HepG2 (cell line): ENCODE data around the gene KIF3C. TPM values are rescaled to one million over a fixed set of nuclear protein-coding genes. Genes with fewer than 3 reads are reported as not detected.

Source experiments
- ATAC-seq: fragments of 200-7000 bp; cut with Tn5 transposase; 3 replicates; pipeline ENCODE4 v1.9.1; 2020; ENCODE audit warnings: mild to moderate bottlenecking, moderate library complexity
- BruUV-seq: library from RNA; stranded (reverse); fragments of 400-500 nt; replicated peaks from 2 replicates; lab custom pipeline; 2021; lab: Mats Ljungman, UMichigan
- CTCF ChIA-PET: fragments of 300-600 bp; formaldehyde crosslinking; extraction: SDS; loops from one replicate; lab custom pipeline; 2021; ENCODE audit warnings: low total read pairs, inconsistent platforms, low intra/inter-chr PET ratio; lab: Yijun Ruan, JAX
- POLR2A ChIA-PET: fragments of 350-600 bp; sonication (Branson Sonifier 250); formaldehyde crosslinking; loops from one replicate; lab custom pipeline; 2020; ENCODE audit warnings: antibody characterized with exemption, inconsistent platforms; lab: Yijun Ruan, JAX
- DNase-seq: peaks from one replicate; pipeline ENCODE4 v3.0.0-alpha.2; 2015; ENCODE audit warnings: low spot score
- FAIRE-seq: peaks from 3 replicates; lab custom pipeline; 2011; peaks lifted over from hg19 to GRCh38; lab: Jason Lieb, UNC
- H2AFZ ChIP-seq: one replicate; pipeline ENCODE4 v1.6.1; 2011; ENCODE audit warnings: low read length, inconsistent platforms
- H3K27ac ChIP-seq: fragments of 300-600 bp; 3 replicates; pipeline ENCODE4 v1.8.0; 2011; ENCODE audit warnings: mixed run types, mild to moderate bottlenecking, mixed read lengths, low read length, inconsistent platforms; ENCODE audit not compliant: insufficient read depth; ENCODE audit errors: extremely low read length
- H3K27me3 ChIP-seq, 2 experiments: fragments of 200-600 bp in 1 of 2; 2 replicates in 1 of 2; 3 replicates in 1 of 2; pipeline versions ENCODE4 v1.6.0 to v1.8.0; 2011; ENCODE audit warnings: low read length in 2 of 2, mild to moderate bottlenecking in 2 of 2, moderate library complexity in 2 of 2, inconsistent platforms in 1 of 2; ENCODE audit not compliant: insufficient read depth in 2 of 2, control insufficient read depth in 1 of 2
- H3K36me3 ChIP-seq, 2 experiments: fragments of 200-600 bp in 1 of 2; replicated peaks in 1 of 2; 2 replicates in 1 of 2; 3 replicates in 1 of 2; pipeline versions ENCODE4 v1.5.1 to v1.8.0; 2011; ENCODE audit warnings: low read length in 2 of 2, inconsistent platforms in 1 of 2; ENCODE audit not compliant: insufficient read depth in 2 of 2, control insufficient read depth in 1 of 2
- H3K4me1 ChIP-seq: 2 replicates; pipeline ENCODE4 v1.5.1; 2012; ENCODE audit warnings: low read length, inconsistent platforms; ENCODE audit not compliant: insufficient read depth
- H3K4me2 ChIP-seq: 2 replicates; pipeline ENCODE4 v1.6.0; 2011; ENCODE audit warnings: low read depth, low read length, inconsistent platforms
- H3K4me3 ChIP-seq, 3 experiments: fragments of 200-600 bp in 1 of 3; sonication (generic), shearing (Covaris generic) in 1 of 3; replicated peaks in 1 of 3; 2 replicates each; pipeline ENCODE4 v1.5.1; 2011 to 2016; ENCODE audit warnings: low read length in 3 of 3, inconsistent platforms in 2 of 3, low read depth in 2 of 3, mild to moderate bottlenecking in 2 of 3, control low read depth in 1 of 3, mixed read lengths in 1 of 3; ENCODE audit not compliant: insufficient read depth in 1 of 3
- H3K79me2 ChIP-seq: one replicate; pipeline ENCODE4 v1.6.1; 2011; ENCODE audit warnings: low read length, inconsistent platforms; ENCODE audit not compliant: insufficient read depth
- H3K9ac ChIP-seq: 2 replicates; pipeline ENCODE4 v1.6.0; 2011; ENCODE audit warnings: mild to moderate bottlenecking, low read depth, low read length, inconsistent platforms; ENCODE audit not compliant: insufficient read depth
- H3K9me3 ChIP-seq: 2 replicates; pipeline ENCODE4 v1.5.1; 2012; ENCODE audit warnings: mild to moderate bottlenecking, low read length
- H4K20me1 ChIP-seq: 2 replicates; pipeline ENCODE4 v1.6.0; 2011; ENCODE audit warnings: inconsistent platforms, mild to moderate bottlenecking, low read length, moderate library complexity; ENCODE audit not compliant: insufficient read depth
- ZNF460 ChIP-seq: sonication (generic); formaldehyde crosslinking; IDR thresholded peaks from 2 replicates; pipeline ENCODE4 v1.5.1; 2020; ENCODE audit warnings: missing genetic modification reagents, mild to moderate bottlenecking, borderline replicate concordance
- ZNF790 ChIP-seq: sonication (generic); formaldehyde crosslinking; IDR thresholded peaks from 2 replicates; pipeline ENCODE4 v1.8.0; 2022; ENCODE audit warnings: missing genetic modification reagents, mild to moderate bottlenecking, borderline replicate concordance
- WGBS: methylation state at CpG from one replicate; pipeline ENCODE4 v1.1.6; 2017; ENCODE audit warnings: low lambda C conversion rate; 5-methylcytosine and 5-hydroxymethylcytosine counted together
- in situ Hi-C: cut with HindIII; loops from 2 replicates; pipeline ENCODE4 v1.10.0; 2017; ENCODE audit warnings: low pct_unique_long_range_greater_than_20kb; ENCODE audit not compliant: extremely low pct_ligation_motif_present
- intact Hi-C: fragments of 100-400 bp; cut with micrococcal nuclease; formaldehyde crosslinking; loops from one replicate; pipeline ENCODE4 v1.10.0; 2022; ENCODE audit not compliant: unreplicated experiment
- polyA plus RNA-seq, 8 experiments: library from polyadenylated mRNA; depleted of rRNA in 3 of 8; stranded (reverse) in 7 of 8; unstranded in 1 of 8; fragments of >200 nt; fragmentation: Illumina TruSeq in 4 of 8; extraction: Trizol in 4 of 8; gene quantifications; 2 replicates each; pipeline versions ENCODE4 v1.2.1 to v1.2.3, GENCODE V29; 2011 to 2016; ENCODE audit warnings: low read depth in 4 of 8, missing spikeins in 1 of 8, mixed read lengths in 1 of 8; ENCODE audit not compliant: insufficient read depth in 1 of 8
- total RNA-seq, 5 experiments: library from RNA; depleted of rRNA; stranded (reverse); fragments of >200 nt; fragmentation: Illumina TruSeq; extraction: Trizol; gene quantifications; 2 replicates each; pipeline ENCODE4 v1.2.3, GENCODE V29; 2016; ENCODE audit warnings: low read depth in 1 of 5
- TF ChIP-seq, protein P1 (sequence below): IDR thresholded peaks from 2 replicates; pipeline ENCODE4 v1.6.1; 2012; ENCODE audit warnings: low read length, improper control_type of control experiment

KIF3C gene
- total and polyA plus RNA-seq, 2 of the 13 experiments (the other 11 are each of a cell fraction or from before 2014, with no cell fraction given): 3.6 to 4.9 TPM

DNA sequence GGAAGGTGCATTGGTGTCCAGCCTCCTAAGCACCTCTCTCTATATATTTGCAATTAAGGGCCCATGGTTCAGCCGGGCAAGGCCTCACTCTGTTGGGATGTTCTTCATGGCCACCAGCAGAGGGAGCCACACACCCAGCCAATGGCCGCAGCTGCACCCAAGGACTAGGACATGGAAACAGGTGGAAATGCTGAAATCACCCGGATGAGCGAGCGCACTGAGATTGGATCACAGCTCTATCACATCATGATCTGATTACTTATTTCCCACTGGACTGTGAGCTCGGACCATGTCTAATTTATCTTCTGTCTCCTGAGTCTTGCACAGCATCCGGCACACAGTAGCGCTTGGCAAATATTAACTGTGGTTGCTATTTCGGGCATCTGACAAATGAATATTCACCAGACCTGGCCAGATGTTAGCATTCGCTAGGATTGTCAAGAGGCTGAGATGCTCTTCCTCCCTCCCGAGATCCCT lies 31.2 kb downstream of the KIF3C start (continued):
- no peak for TF ChIP-seq ZNF460 (CRISPR knock-in tag)

DNA sequence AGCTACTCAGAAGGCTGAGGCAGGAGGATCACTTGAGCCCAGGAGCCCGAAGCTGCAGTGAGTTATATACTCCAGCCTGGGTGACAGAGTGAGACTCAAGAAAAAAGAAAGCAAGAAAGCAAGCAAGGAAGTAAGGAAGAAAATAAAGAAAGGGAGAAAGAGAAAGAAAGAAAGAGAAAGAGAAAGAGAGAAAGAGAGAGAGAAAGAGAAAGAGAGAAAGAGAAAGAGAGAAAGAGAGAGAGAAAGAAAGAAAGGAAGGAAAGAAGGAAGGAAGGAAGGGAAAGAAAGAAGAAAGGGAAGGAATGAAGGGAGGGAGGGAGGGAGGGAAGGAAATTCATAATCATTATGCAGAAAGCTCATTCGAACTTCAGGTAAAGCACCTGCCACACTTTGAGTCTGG lies 33.9 kb downstream of the KIF3C start:
- ATAC-seq: no peak
- no peaks in the 10 kb centered on the region for H3K9me3 ChIP-seq
- no peak for TF ChIP-seq ZNF790
- TF ChIP-seq, protein P1, sequence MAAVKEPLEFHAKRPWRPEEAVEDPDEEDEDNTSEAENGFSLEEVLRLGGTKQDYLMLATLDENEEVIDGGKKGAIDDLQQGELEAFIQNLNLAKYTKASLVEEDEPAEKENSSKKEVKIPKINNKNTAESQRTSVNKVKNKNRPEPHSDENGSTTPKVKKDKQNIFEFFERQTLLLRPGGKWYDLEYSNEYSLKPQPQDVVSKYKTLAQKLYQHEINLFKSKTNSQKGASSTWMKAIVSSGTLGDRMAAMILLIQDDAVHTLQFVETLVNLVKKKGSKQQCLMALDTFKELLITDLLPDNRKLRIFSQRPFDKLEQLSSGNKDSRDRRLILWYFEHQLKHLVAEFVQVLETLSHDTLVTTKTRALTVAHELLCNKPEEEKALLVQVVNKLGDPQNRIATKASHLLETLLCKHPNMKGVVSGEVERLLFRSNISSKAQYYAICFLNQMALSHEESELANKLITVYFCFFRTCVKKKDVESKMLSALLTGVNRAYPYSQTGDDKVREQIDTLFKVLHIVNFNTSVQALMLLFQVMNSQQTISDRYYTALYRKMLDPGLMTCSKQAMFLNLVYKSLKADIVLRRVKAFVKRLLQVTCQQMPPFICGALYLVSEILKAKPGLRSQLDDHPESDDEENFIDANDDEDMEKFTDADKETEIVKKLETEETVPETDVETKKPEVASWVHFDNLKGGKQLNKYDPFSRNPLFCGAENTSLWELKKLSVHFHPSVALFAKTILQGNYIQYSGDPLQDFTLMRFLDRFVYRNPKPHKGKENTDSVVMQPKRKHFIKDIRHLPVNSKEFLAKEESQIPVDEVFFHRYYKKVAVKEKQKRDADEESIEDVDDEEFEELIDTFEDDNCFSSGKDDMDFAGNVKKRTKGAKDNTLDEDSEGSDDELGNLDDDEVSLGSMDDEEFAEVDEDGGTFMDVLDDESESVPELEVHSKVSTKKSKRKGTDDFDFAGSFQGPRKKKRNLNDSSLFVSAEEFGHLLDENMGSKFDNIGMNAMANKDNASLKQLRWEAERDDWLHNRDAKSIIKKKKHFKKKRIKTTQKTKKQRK: no peak
- peaks cover 14% of the 10 kb centered on the region for H3K4me1 ChIP-seq
- H3K4me3 ChIP-seq: no peak overlapping the region
- no peaks in the 10 kb centered on the region for H3K27me3 ChIP-seq
- in situ Hi-C loops: no loop called here
- whole genome bisulfite sequencing: 54% methylated on average over 2 of the region's 2 CpGs
- H3K27ac ChIP-seq: no peak overlapping the region
- ChIA-PET CTCF (no interaction called here), POLR2A (interaction anchor here (1.3 to 1.5 kb wide), 2 partner anchors 9 to 70 kb away, joined by 3 read pairs; partner anchors contain the start of gene ASXL2)
- intact Hi-C loops: no loop called here
- no TSS peak for BruUV-seq
- H2AFZ ChIP-seq: no peak overlapping the region
- H4K20me1 ChIP-seq: no peaks in the 10 kb centered on the region
- no peak overlapping the region for H3K4me2 ChIP-seq
- H3K79me2 ChIP-seq: no peaks in the 10 kb centered on the region
- no peak for FAIRE-seq
- H3K9ac ChIP-seq: no peak overlapping the region
- DNase-seq: no peak
- no peaks in the 10 kb centered on the region for H3K36me3 ChIP-seq
